Panc1 (cell line): ENCODE data around the gene GRIK3. TPM values are rescaled to one million over a fixed set of nuclear protein-coding genes. Genes with fewer than 3 reads are reported as not detected.
"Not testable (repeated sequence)": the region's sequence is repeated elsewhere in the genome, so short reads cannot be mapped to it uniquely, and the experiment has no call there.

Experiments used
- ATAC-seq: fragments of 200-7000 bp; cut with Tn5 transposase; 2 replicates; pipeline ENCODE4 v1.9.1; 2020; ENCODE audit warnings: mild to moderate bottlenecking, moderate library complexity
- BruUV-seq: library from RNA; stranded (reverse); fragments of 400-500 nt; replicated peaks from 2 replicates; lab custom pipeline; 2021; lab: Mats Ljungman, UMichigan
- CTCF ChIA-PET: fragments of 300-600 bp; sonication (Branson Sonifier 250); formaldehyde crosslinking; loops from one replicate; lab custom pipeline; 2022; ENCODE audit warnings: antibody characterized with exemption; lab: Charles Lee
- POLR2A ChIA-PET: fragments of 300-600 bp; sonication (Branson Sonifier 250); formaldehyde crosslinking; loops from one replicate; lab custom pipeline; 2022; ENCODE audit warnings: antibody characterized with exemption; lab: Charles Lee
- DNase-seq: peaks from one replicate; pipeline ENCODE4 v3.0.0-alpha.2; 2010; ENCODE audit warnings: low read depth, low spot score
- H3K27ac ChIP-seq: 2 replicates; pipeline ENCODE4 v1.5.1; 2011; ENCODE audit warnings: mild to moderate bottlenecking, low read length, inconsistent platforms
- H3K27me3 ChIP-seq: fragments of 200-500 bp; sonication (Bioruptor generic); 2 replicates; pipeline ENCODE4 v1.6.0; 2014; ENCODE audit warnings: low read length, inconsistent platforms; ENCODE audit not compliant: control insufficient read depth, insufficient read depth
- H3K36me3 ChIP-seq: fragments of 200-500 bp; sonication (Bioruptor generic); 2 replicates; pipeline ENCODE4 v1.5.1; 2014; ENCODE audit warnings: inconsistent platforms, mild to moderate bottlenecking, low read length, moderate library complexity; ENCODE audit not compliant: control insufficient read depth, insufficient read depth
- H3K4me1 ChIP-seq: 2 replicates; pipeline ENCODE4 v1.5.1; 2011; ENCODE audit warnings: inconsistent platforms, mild to moderate bottlenecking, low read length, moderate library complexity; ENCODE audit not compliant: control insufficient read depth, insufficient read depth
- H3K4me3 ChIP-seq, 2 experiments: 2 replicates each; pipeline ENCODE4 v1.5.1; 2011 to 2012; ENCODE audit warnings: low read depth in 2 of 2, low read length in 2 of 2, mild to moderate bottlenecking in 2 of 2, inconsistent platforms in 1 of 2, moderate library complexity in 1 of 2
- H3K9me3 ChIP-seq: fragments of 200-500 bp; sonication (Bioruptor generic); 2 replicates; pipeline ENCODE4 v1.5.1; 2014; ENCODE audit warnings: low read depth, mild to moderate bottlenecking, inconsistent platforms, low read length, moderate library complexity; ENCODE audit not compliant: control insufficient read depth, insufficient read depth
- POLR2AphosphoS5 ChIP-seq: IDR thresholded peaks from 2 replicates; pipeline ENCODE4 v1.6.1; 2012; ENCODE audit warnings: mild to moderate bottlenecking, low read depth, low read length, moderate library complexity
- SIN3A ChIP-seq: IDR thresholded peaks from 2 replicates; pipeline ENCODE4 v1.6.1; 2012; ENCODE audit warnings: low read depth, mild to moderate bottlenecking, low read length, moderate library complexity, borderline replicate concordance; ENCODE audit not compliant: insufficient read depth
- TCF7L2 ChIP-seq: IDR thresholded peaks from 2 replicates; pipeline ENCODE4 v1.6.1; 2011; ENCODE audit warnings: mild to moderate bottlenecking, low read depth, low read length, inconsistent platforms
- in situ Hi-C: cut with HindIII; loops from 2 replicates; pipeline ENCODE4 v1.10.0; 2016; ENCODE audit warnings: low sequenced_read_pairs, low pct_unique_long_range_greater_than_20kb
- intact Hi-C: fragments of 100-400 bp; cut with micrococcal nuclease; formaldehyde crosslinking; loops from one replicate; pipeline ENCODE4 v1.10.0; 2022; ENCODE audit not compliant: unreplicated experiment
- total RNA-seq: library from RNA; stranded (reverse); gene quantifications from one replicate; pipeline ENCODE4 v1.2.1, GENCODE V29; 2021; ENCODE audit not compliant: unreplicated experiment
- TF ChIP-seq, protein P1 (sequence below): fragments of 450-650 bp; IDR thresholded peaks from 2 replicates; pipeline ENCODE4 v1.5.1; 2017; ENCODE audit warnings: mild to moderate bottlenecking
- TF ChIP-seq, protein P2 (sequence below), 2 experiments: IDR thresholded peaks; 2 replicates each; pipeline ENCODE4 v1.6.1; 2011 to 2012; ENCODE audit warnings: low read depth in 2 of 2, control low read depth in 1 of 2, low read length in 1 of 2, mild to moderate bottlenecking in 1 of 2, moderate library complexity in 1 of 2; ENCODE audit not compliant: insufficient read depth in 1 of 2

GRIK3 gene
- total RNA-seq, 1 experiment from 2014 or later, result not detected

DNA sequence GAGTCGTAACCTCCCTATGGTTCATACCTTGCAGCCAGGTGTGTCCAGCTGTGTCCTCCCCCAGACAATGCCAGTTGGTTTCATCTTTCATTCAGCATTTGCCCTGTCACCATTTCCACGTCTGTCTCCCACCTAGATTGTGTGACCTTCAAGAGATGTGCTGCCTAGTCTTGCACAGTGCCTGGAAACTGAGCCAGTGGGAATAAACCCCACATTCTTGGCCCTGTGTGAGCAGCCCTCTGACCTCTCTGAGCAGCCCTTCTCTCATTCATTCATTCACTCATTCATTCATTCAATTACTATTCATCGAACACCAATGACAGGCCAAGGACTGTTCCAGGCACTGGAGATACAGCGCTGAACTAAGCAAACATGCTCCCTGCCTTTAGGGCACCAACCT is 115.7 kb downstream of the GRIK3 start:
- no TSS peak for BruUV-seq
- in situ Hi-C loops (no loop called here), intact Hi-C loops (no loop called here)
- ATAC-seq (no peak), DNase-seq (no peak)
- Histone ChIP-seq H3K27me3 (peaks cover 2% of the 10 kb centered on the region), H3K4me3 (no peak overlapping the region), H3K36me3 (no peaks in the 10 kb centered on the region), H3K27ac (no peak overlapping the region), H3K4me1 (no peaks in the 10 kb centered on the region), H3K9me3 (no peaks in the 10 kb centered on the region)
- CTCF ChIA-PET, result no interaction called here
- TF ChIP-seq POLR2AphosphoS5, result no peak
- TF ChIP-seq, protein P1, sequence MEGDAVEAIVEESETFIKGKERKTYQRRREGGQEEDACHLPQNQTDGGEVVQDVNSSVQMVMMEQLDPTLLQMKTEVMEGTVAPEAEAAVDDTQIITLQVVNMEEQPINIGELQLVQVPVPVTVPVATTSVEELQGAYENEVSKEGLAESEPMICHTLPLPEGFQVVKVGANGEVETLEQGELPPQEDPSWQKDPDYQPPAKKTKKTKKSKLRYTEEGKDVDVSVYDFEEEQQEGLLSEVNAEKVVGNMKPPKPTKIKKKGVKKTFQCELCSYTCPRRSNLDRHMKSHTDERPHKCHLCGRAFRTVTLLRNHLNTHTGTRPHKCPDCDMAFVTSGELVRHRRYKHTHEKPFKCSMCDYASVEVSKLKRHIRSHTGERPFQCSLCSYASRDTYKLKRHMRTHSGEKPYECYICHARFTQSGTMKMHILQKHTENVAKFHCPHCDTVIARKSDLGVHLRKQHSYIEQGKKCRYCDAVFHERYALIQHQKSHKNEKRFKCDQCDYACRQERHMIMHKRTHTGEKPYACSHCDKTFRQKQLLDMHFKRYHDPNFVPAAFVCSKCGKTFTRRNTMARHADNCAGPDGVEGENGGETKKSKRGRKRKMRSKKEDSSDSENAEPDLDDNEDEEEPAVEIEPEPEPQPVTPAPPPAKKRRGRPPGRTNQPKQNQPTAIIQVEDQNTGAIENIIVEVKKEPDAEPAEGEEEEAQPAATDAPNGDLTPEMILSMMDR, result no peak
- no peak for TF ChIP-seq TCF7L2
- TF ChIP-seq SIN3A, result no peak
- TF ChIP-seq, protein P2, sequence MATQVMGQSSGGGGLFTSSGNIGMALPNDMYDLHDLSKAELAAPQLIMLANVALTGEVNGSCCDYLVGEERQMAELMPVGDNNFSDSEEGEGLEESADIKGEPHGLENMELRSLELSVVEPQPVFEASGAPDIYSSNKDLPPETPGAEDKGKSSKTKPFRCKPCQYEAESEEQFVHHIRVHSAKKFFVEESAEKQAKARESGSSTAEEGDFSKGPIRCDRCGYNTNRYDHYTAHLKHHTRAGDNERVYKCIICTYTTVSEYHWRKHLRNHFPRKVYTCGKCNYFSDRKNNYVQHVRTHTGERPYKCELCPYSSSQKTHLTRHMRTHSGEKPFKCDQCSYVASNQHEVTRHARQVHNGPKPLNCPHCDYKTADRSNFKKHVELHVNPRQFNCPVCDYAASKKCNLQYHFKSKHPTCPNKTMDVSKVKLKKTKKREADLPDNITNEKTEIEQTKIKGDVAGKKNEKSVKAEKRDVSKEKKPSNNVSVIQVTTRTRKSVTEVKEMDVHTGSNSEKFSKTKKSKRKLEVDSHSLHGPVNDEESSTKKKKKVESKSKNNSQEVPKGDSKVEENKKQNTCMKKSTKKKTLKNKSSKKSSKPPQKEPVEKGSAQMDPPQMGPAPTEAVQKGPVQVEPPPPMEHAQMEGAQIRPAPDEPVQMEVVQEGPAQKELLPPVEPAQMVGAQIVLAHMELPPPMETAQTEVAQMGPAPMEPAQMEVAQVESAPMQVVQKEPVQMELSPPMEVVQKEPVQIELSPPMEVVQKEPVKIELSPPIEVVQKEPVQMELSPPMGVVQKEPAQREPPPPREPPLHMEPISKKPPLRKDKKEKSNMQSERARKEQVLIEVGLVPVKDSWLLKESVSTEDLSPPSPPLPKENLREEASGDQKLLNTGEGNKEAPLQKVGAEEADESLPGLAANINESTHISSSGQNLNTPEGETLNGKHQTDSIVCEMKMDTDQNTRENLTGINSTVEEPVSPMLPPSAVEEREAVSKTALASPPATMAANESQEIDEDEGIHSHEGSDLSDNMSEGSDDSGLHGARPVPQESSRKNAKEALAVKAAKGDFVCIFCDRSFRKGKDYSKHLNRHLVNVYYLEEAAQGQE (IDR thresholded peaks at IDR 0.05; ENCODE audit: insufficient read depth in 1 of 2, low read depth in 2 of 2, low read length in 1 of 2), result no peak
- POLR2A ChIA-PET, result no interaction called here

GRCh38 chr1:36916542-36916941 is 117.8 kb downstream of the GRIK3 start:
- in situ Hi-C loops, H3K36me3 ChIP-seq, CTCF ChIA-PET, H3K9me3 ChIP-seq, ATAC-seq, H3K27me3 ChIP-seq, H3K4me1 ChIP-seq, H3K4me3 ChIP-seq, DNase-seq, H3K27ac ChIP-seq, BruUV-seq, intact Hi-C loops, POLR2A ChIA-PET: not testable (repeated sequence)

GRCh38 chr1:36913484-36914060 is 120.7 kb downstream of the GRIK3 start:
- no TSS peak for BruUV-seq
- intact Hi-C loops (no loop called here), in situ Hi-C loops (no loop called here)
- Histone ChIP-seq H3K36me3 (no peaks in the 10 kb centered on the region), H3K4me3 (no peak overlapping the region), H3K27me3 (no peaks in the 10 kb centered on the region; the same call in 1 of the 2 replicates), H3K4me1 (no peaks in the 10 kb centered on the region), H3K9me3 (no peaks in the 10 kb centered on the region), H3K27ac (no peak overlapping the region)
- ChIA-PET POLR2A (no interaction called here), CTCF (no interaction called here)
- ATAC-seq (no peak), DNase-seq (no peak)
- TF ChIP-seq POLR2AphosphoS5, result no peak
- no peak for TF ChIP-seq TCF7L2
- no peak for TF ChIP-seq SIN3A
- TF ChIP-seq, protein P1, result no peak
- TF ChIP-seq, protein P2 (IDR thresholded peaks at IDR 0.05; ENCODE audit: insufficient read depth in 1 of 2, low read depth in 2 of 2, low read length in 1 of 2), result no peak
